GDM1 (cell line): ENCODE measurements around the gene GHR.

ENCODE experiments used
- DNase-seq: peaks from one replicate; lab custom pipeline; 2025; lab: John Stamatoyannopoulos, UW

GHR gene

GRCh38 chr5:42604171-42604711 is 181.0 kb downstream of the GHR start:
- DNase-seq = no peak

- DNase-seq = no peak
Observed at GRCh38 chr5:42605490-42605889, 182.3 kb downstream of the GHR start.

- DNase-seq = no peak
Observed at GRCh38 chr5:42606464-42606869, 183.2 kb downstream of the GHR start.

GRCh38 chr5:42611437-42611836 is 188.2 kb downstream of the GHR start:
- no peak for DNase-seq

- no peak for DNase-seq
Observed at GRCh38 chr5:42612750-42613366, 189.6 kb downstream of the GHR start.

GRCh38 chr5:42614509-42614908 is 191.3 kb downstream of the GHR start:
- DNase-seq = no peak

GRCh38 chr5:42620579-42621216 is 197.5 kb downstream of the GHR start:
- no peak for DNase-seq

GRCh38 chr5:42621242-42621641 is 198.0 kb downstream of the GHR start:
- DNase-seq = no peak

GRCh38 chr5:42621662-42622061 is 198.4 kb downstream of the GHR start:
- DNase-seq = no peak

- no peak for DNase-seq
Observed at GRCh38 chr5:42624912-42625311, 201.7 kb downstream of the GHR start.

GRCh38 chr5:42626462-42626861 is 203.2 kb downstream of the GHR start:
- DNase-seq = no peak

- no peak for DNase-seq
Observed at GRCh38 chr5:42628821-42629220, 205.6 kb downstream of the GHR start.

- DNase-seq = no peak
Observed at GRCh38 chr5:42629284-42629683, 206.0 kb downstream of the GHR start.

- DNase-seq = no peak
Observed at GRCh38 chr5:42631241-42631640, 208.0 kb downstream of the GHR start.

- DNase-seq = no peak
Observed at GRCh38 chr5:42632354-42632900, 209.2 kb downstream of the GHR start.

GRCh38 chr5:42634575-42634974 is 211.3 kb downstream of the GHR start:
- DNase-seq = no peak

GRCh38 chr5:42636425-42636824 is 213.2 kb downstream of the GHR start:
- DNase-seq = no peak

GRCh38 chr5:42636946-42637345 is 213.7 kb downstream of the GHR start:
- DNase-seq = no peak

- no peak for DNase-seq
Observed at GRCh38 chr5:42638972-42639371, 215.7 kb downstream of the GHR start.

GRCh38 chr5:42640835-42641234 is 217.6 kb downstream of the GHR start:
- no peak for DNase-seq

GRCh38 chr5:42641336-42642005 is 218.2 kb downstream of the GHR start:
- no peak for DNase-seq

GRCh38 chr5:42642006-42642405 is 218.8 kb downstream of the GHR start:
- DNase-seq = no peak

- DNase-seq = no peak
Observed at GRCh38 chr5:42643360-42643759, 220.1 kb downstream of the GHR start.
